ENCODE results near the gene MZB1. TPM values are rescaled to one million over a fixed set of nuclear protein-coding genes. Genes with fewer than 3 reads are reported as not detected.

MZB1 gene
- total RNA-seq, 3 donors from 2014 or later, result 5.6 to 23.7 (median 10.2) TPM

GRCh38 chr5:139392678-139393496 is 3.2 kb upstream of the MZB1 start:
- Histone ChIP-seq H3K4me1 (ENCODE audit: low read depth) (peaks cover 48% of the 10 kb centered on the region), H3K36me3 (ENCODE audit: low read depth) (no peaks in the 10 kb centered on the region), H3K4me3 (peak overlapping the region; percentile 32), H3K9me3 (no peaks in the 10 kb centered on the region)
- peak; percentile 33 for TF ChIP-seq CTCF (IDR thresholded peaks at IDR 0.05)
- intact Hi-C loops (cut with DNase I, micrococcal nuclease), result no loop called here
- DNase-seq (peak; percentile 83 to 92 (median 90)), ATAC-seq (peak; percentile 77)

- Histone ChIP-seq H3K4me1 (ENCODE audit: low read depth) (peaks cover 52% of the 10 kb centered on the region), H3K9me3 (no peaks in the 10 kb centered on the region), H3K4me3 (peak overlapping the region; percentile 32), H3K36me3 (ENCODE audit: low read depth) (no peaks in the 10 kb centered on the region)
- DNase-seq (no peak), ATAC-seq (peak; percentile 44)
- intact Hi-C loops (cut with DNase I, micrococcal nuclease), result no loop called here
- no peak for TF ChIP-seq CTCF (IDR thresholded peaks at IDR 0.05)
Measured at GRCh38 chr5:139392324-139392677, 2.6 kb upstream of the MZB1 start.

GRCh38 chr5:139391570-139392323 is 2.0 kb upstream of the MZB1 start:
- Histone ChIP-seq H3K4me1 (ENCODE audit: low read depth) (peaks cover 52% of the 10 kb centered on the region), H3K4me3 (peak overlapping the region; percentile 32), H3K36me3 (ENCODE audit: low read depth) (no peaks in the 10 kb centered on the region), H3K9me3 (no peaks in the 10 kb centered on the region)
- intact Hi-C loops (cut with DNase I, micrococcal nuclease), result no loop called here
- peak; percentile 71 to 74 (median 74) for DNase-seq
- peak; percentile 55 for ATAC-seq
- TF ChIP-seq CTCF (IDR thresholded peaks at IDR 0.05), result no peak

GRCh38 chr5:139390639-139391569 is 1.2 kb upstream of the MZB1 start:
- Histone ChIP-seq H3K4me3 (no peak overlapping the region), H3K36me3 (ENCODE audit: low read depth) (no peaks in the 10 kb centered on the region), H3K4me1 (ENCODE audit: low read depth) (peaks cover 52% of the 10 kb centered on the region), H3K9me3 (no peaks in the 10 kb centered on the region)
- peak in 1 of 3 donors; percentile 25 for DNase-seq
- ATAC-seq, result no peak
- intact Hi-C loops (cut with DNase I, micrococcal nuclease), result no loop called here
- TF ChIP-seq CTCF (IDR thresholded peaks at IDR 0.05), result no peak

- ATAC-seq, result peak; percentile 56
- TF ChIP-seq CTCF (IDR thresholded peaks at IDR 0.05), result no peak
- Histone ChIP-seq H3K4me1 (ENCODE audit: low read depth) (peaks cover 60% of the 10 kb centered on the region), H3K36me3 (ENCODE audit: low read depth) (no peaks in the 10 kb centered on the region), H3K9me3 (no peaks in the 10 kb centered on the region), H3K4me3 (peak overlapping the region; percentile 26)
- peak; percentile 85 to 89 (median 87) for DNase-seq
- intact Hi-C loops (cut with DNase I, micrococcal nuclease), result no loop called here
Measured at GRCh38 chr5:139388198-139388821, 1.4 kb downstream of the MZB1 start.
